Bronchial epithelial cell (primary cell): ENCODE results near the gene MAG. TPM values are rescaled to one million over a fixed set of nuclear protein-coding genes. Genes with fewer than 3 reads are reported as not detected.

Source experiments
- DNase-seq: peaks from one replicate; pipeline ENCODE4 v3.0.0-alpha.2; 2010; ENCODE audit warnings: low read depth
- FAIRE-seq: peaks from 2 replicates; lab custom pipeline; 2011; peaks lifted over from hg19 to GRCh38; lab: Jason Lieb, UNC
- H3K27me3 ChIP-seq: 2 replicates; pipeline ENCODE4 v1.5.1; 2011; ENCODE audit warnings: low read length; ENCODE audit not compliant: control insufficient read depth, insufficient read depth
- H3K36me3 ChIP-seq: 2 replicates; pipeline ENCODE4 v1.5.1; 2011; ENCODE audit warnings: low read length; ENCODE audit not compliant: control insufficient read depth, insufficient read depth
- H3K4me3 ChIP-seq: 2 replicates; pipeline ENCODE4 v1.5.1; 2011; ENCODE audit warnings: mild to moderate bottlenecking, low read depth, low read length, control low read depth
- total RNA-seq: library from RNA; depleted of rRNA; stranded (reverse); fragments of >200 nt; gene quantifications from 2 replicates; pipeline ENCODE4 v1.2.1, GENCODE V29; 2014
- TF ChIP-seq, protein P1 (sequence below): IDR thresholded peaks from 2 replicates; pipeline ENCODE4 v1.5.1; 2011; ENCODE audit warnings: mild to moderate bottlenecking, moderate library complexity, low read length, control low read depth, inconsistent platforms; ENCODE audit not compliant: insufficient read depth, severe bottlenecking

Gene MAG
- total RNA-seq, 1 donor from 2014 or later, result not detected

DNA sequence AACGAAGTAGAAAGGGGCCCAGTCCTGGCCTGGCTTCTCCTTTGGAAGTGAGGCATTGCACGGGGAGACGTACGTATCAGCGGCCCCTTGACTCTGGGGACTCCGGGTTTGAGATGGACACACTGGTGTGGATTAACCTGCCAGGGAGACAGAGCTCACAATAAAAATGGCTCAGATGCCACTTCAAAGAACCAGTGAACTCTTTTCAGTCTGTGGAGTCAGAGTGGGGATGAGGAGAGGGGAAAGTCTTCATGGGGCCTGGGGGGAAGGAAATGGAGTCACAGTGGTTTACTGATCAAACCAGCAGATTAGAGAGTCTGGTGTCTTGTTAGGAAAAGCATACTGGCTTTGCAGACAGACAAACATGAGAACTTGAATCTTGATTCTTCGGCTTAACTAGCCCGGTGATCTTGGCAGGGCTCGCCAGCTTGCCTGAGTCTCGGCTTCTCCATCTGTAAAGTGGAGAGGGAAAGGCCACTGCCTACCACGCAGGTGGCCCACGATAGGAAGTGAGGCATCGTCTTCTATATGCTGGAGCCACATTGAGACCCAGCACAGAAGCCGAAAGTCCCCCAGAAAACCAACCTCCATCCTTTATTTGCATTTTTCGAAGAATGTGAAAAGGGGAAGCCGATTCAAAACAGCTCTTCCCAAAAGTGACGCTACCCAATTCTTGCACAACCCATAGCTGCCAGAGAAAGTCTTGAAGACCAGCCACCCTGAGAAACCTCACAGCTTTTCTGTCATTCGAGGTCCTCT lies 55.4 kb downstream of the MAG start, which contains the start of gene FFAR1:
Gene FFAR1 (plus strand): TSS at position 732 of the 759 bp plus-strand sequence. CDS start 3,650 bp downstream, outside the sequence.
- no peaks in the 10 kb centered on the region for H3K36me3 ChIP-seq
- no peaks in the 10 kb centered on the region for H3K27me3 ChIP-seq
- H3K4me3 ChIP-seq, result no peak within 1 kb of the TSS
- DNase-seq, result no peak
- no peak for FAIRE-seq
- TF ChIP-seq, protein P1, sequence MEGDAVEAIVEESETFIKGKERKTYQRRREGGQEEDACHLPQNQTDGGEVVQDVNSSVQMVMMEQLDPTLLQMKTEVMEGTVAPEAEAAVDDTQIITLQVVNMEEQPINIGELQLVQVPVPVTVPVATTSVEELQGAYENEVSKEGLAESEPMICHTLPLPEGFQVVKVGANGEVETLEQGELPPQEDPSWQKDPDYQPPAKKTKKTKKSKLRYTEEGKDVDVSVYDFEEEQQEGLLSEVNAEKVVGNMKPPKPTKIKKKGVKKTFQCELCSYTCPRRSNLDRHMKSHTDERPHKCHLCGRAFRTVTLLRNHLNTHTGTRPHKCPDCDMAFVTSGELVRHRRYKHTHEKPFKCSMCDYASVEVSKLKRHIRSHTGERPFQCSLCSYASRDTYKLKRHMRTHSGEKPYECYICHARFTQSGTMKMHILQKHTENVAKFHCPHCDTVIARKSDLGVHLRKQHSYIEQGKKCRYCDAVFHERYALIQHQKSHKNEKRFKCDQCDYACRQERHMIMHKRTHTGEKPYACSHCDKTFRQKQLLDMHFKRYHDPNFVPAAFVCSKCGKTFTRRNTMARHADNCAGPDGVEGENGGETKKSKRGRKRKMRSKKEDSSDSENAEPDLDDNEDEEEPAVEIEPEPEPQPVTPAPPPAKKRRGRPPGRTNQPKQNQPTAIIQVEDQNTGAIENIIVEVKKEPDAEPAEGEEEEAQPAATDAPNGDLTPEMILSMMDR, result no peak

GRCh38 chr19:35347930-35348298 lies 56.0 kb downstream of the MAG start:
- DNase-seq (no peak), FAIRE-seq (no peak)
- no peaks in the 10 kb centered on the region for H3K36me3 ChIP-seq
- no peak overlapping the region for H3K4me3 ChIP-seq
- TF ChIP-seq, protein P1, result no peak
- no peaks in the 10 kb centered on the region for H3K27me3 ChIP-seq

GRCh38 chr19:35348911-35349611 lies 57.1 kb downstream of the MAG start:
- FAIRE-seq (no peak), DNase-seq (no peak)
- Histone ChIP-seq H3K4me3 (no peak overlapping the region), H3K27me3 (no peaks in the 10 kb centered on the region), H3K36me3 (no peaks in the 10 kb centered on the region)
- TF ChIP-seq, protein P1, result no peak

DNA sequence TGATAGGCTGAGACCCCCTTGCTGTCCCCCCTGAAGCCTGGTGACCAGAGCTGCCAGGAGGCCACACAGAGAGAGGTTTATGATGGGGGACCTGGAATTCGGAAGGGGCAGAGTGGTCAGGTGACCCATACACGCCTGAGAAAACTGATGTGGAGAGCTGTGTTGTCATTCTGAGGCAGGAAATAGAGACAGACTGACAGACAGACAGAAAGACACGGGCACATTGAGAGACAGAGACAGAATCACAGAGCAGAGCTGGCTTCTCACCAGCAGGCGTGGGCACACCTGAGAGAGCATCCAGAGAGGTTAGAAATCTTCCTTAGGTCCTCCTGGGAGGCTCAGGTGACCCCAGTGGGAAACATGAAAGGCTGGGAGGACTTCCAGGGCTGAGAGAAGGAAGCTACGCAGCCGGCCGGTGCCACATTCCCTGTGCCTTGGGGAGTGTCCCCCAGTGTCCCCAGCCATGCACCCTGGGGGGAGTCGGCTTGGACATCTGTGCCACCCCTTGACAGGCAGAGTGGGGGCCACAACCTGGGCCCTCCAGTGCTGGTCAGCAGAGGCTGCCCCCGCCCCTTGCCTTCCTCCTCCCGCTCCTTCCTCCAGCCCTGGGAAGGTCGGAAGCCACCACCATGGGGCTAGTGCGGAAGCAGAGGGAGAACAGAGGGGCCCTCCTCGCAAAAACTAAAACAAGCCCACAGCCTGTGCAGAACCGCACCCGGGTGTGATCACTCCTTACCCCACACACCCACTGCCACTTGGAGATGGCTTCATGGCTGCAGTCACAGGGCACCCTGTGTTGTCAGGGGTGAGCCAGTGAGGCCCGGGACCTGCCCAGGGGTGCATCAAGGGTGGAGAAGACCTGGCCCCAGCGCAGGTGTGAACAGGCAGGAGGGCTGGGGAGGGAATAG lies 57.9 kb downstream of the MAG start:
- TF ChIP-seq, protein P1, result no peak
- FAIRE-seq (no peak), DNase-seq (no peak)
- H3K27me3 ChIP-seq, result no peaks in the 10 kb centered on the region
- H3K4me3 ChIP-seq, result no peak overlapping the region
- H3K36me3 ChIP-seq, result no peaks in the 10 kb centered on the region

DNA sequence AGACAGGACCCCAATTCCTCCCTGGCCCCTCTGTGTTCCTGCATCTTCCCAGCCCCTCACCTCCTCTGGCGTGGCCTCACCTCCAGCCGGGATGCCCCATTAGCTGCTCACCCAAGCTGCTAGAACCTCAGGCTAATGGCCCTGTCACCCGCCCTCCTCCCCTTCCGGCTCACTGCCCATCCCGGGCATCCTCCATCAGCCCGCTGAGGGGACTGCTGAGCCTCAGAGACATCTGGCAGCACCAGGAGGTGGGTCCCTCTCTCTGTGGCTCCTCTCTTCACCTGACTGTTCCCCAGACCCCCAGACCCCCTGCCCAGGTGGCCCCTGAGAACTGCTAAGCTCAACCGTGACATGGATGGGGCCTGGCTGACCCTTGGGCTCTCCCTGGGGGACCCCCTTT lies 58.6 kb downstream of the MAG start:
- no peaks in the 10 kb centered on the region for H3K36me3 ChIP-seq
- H3K27me3 ChIP-seq, result no peaks in the 10 kb centered on the region
- TF ChIP-seq, protein P1, result no peak
- H3K4me3 ChIP-seq, result no peak overlapping the region
- no peak for DNase-seq
- no peak for FAIRE-seq
